GM12891 (cell line): ENCODE data around the gene AP2A2.

Source experiments
- POLR2A ChIP-seq: IDR thresholded peaks from 2 replicates; pipeline ENCODE4 v1.6.1; 2011; ENCODE audit warnings: low read depth, low read length, control low read depth
- POLR2AphosphoS5 ChIP-seq: IDR thresholded peaks from 2 replicates; pipeline ENCODE4 v1.6.1; 2011; ENCODE audit warnings: low read depth, low read length, control low read depth

GRCh38 chr11:996681-997080, 71.0 kb downstream of the AP2A2 start:
- TF ChIP-seq POLR2A = no peak
- TF ChIP-seq POLR2AphosphoS5 = no peak
